IMR-90 (cell line): ENCODE data around the gene ACSL3. TPM values are rescaled to one million over a fixed set of nuclear protein-coding genes. Genes with fewer than 3 reads are reported as not detected.

ENCODE experiments used
- ATAC-seq: fragments of 200-7000 bp; cut with Tn5 transposase; 2 replicates; pipeline ENCODE4 v1.9.1; 2020; ENCODE audit warnings: low read depth, mild to moderate bottlenecking, moderate library complexity
- BruUV-seq: library from RNA; stranded (reverse); fragments of 400-500 nt; replicated peaks from 2 replicates; lab custom pipeline; 2021; lab: Mats Ljungman, UMichigan
- CTCF ChIA-PET: fragments of 300-600 bp; formaldehyde crosslinking; extraction: SDS; loops from one replicate; lab custom pipeline; 2021; ENCODE audit warnings: antibody characterized with exemption; lab: Yijun Ruan, JAX
- POLR2A ChIA-PET: fragments of 300-600 bp; sonication (Branson Sonifier 250); formaldehyde crosslinking; loops from one replicate; lab custom pipeline; 2022; ENCODE audit warnings: antibody characterized with exemption; ENCODE audit not compliant: unreplicated experiment; lab: Charles Lee
- DNase-seq: peaks from one replicate; pipeline ENCODE4 v3.0.0; 2013
- H2AFZ ChIP-seq: replicated peaks from 2 replicates; pipeline ENCODE3; 2013; ENCODE audit warnings: low read length, mild to moderate bottlenecking; ENCODE audit not compliant: poor library complexity
- H2AK5ac ChIP-seq: 2 replicates; pipeline ENCODE4 v1.6.1; 2013; ENCODE audit warnings: low read depth, low read length, inconsistent platforms
- H2AK9ac ChIP-seq: replicated peaks from 2 replicates; pipeline ENCODE3; 2013; ENCODE audit warnings: mild to moderate bottlenecking, low read depth, low read length, moderate library complexity; ENCODE audit not compliant: poor library complexity
- H2BK120ac ChIP-seq: 2 replicates; pipeline ENCODE4 v1.6.1; 2013; ENCODE audit warnings: low read depth, low read length, inconsistent platforms
- H2BK15ac ChIP-seq: 3 replicates; pipeline ENCODE4 v1.6.1; 2013; ENCODE audit warnings: low read depth, low read length, inconsistent platforms
- H2BK20ac ChIP-seq: 2 replicates; pipeline ENCODE4 v1.6.1; 2013; ENCODE audit warnings: low read depth, mild to moderate bottlenecking, inconsistent platforms, low read length, moderate library complexity
- H2BK5ac ChIP-seq: 2 replicates; pipeline ENCODE4 v1.6.1; 2013; ENCODE audit warnings: mild to moderate bottlenecking, low read depth, low read length, inconsistent platforms; ENCODE audit not compliant: poor library complexity, severe bottlenecking
- H3K14ac ChIP-seq: replicated peaks from 2 replicates; pipeline ENCODE4 v1.6.1; 2013; ENCODE audit warnings: low read depth, low read length, inconsistent platforms
- H3K18ac ChIP-seq: 2 replicates; pipeline ENCODE4 v1.6.1; 2013; ENCODE audit warnings: low read depth, low read length, control low read depth
- H3K23ac ChIP-seq: 2 replicates; pipeline ENCODE4 v1.6.1; 2013; ENCODE audit warnings: low read depth, low read length, inconsistent platforms
- H3K27ac ChIP-seq: 2 replicates; pipeline ENCODE4 v1.5.1; 2013; ENCODE audit warnings: mild to moderate bottlenecking, control low read depth, low read length; ENCODE audit not compliant: insufficient read depth
- H3K27me3 ChIP-seq: 2 replicates; pipeline ENCODE4 v1.6.1; 2013; ENCODE audit warnings: low read length; ENCODE audit not compliant: control insufficient read depth, insufficient read depth
- H3K36me3 ChIP-seq: 2 replicates; pipeline ENCODE4 v1.6.1; 2013; ENCODE audit warnings: low read length, mixed read lengths; ENCODE audit not compliant: control insufficient read depth, insufficient read depth
- H3K4ac ChIP-seq: 2 replicates; pipeline ENCODE4 v1.6.1; 2013; ENCODE audit warnings: low read depth, low read length, inconsistent platforms
- H3K4me1 ChIP-seq: 2 replicates; pipeline ENCODE4 v1.6.1; 2013; ENCODE audit warnings: low read length, mixed read lengths; ENCODE audit not compliant: control insufficient read depth, insufficient read depth
- H3K4me2 ChIP-seq: 2 replicates; pipeline ENCODE4 v1.6.1; 2013; ENCODE audit warnings: low read depth, mild to moderate bottlenecking, control low read depth, low read length, moderate library complexity
- H3K4me3 ChIP-seq: 2 replicates; pipeline ENCODE4 v1.5.1; 2013; ENCODE audit warnings: low read depth, mild to moderate bottlenecking, control low read depth, low read length, moderate library complexity; ENCODE audit not compliant: insufficient read depth
- H3K56ac ChIP-seq: 2 replicates; pipeline ENCODE4 v1.6.1; 2013; ENCODE audit warnings: low read length, inconsistent platforms; ENCODE audit not compliant: insufficient read depth; ENCODE audit errors: extremely low read depth
- H3K79me1 ChIP-seq, 2 experiments: 2 replicates each; pipeline ENCODE4 v1.6.1; 2013; ENCODE audit warnings: low read length in 2 of 2, inconsistent platforms in 1 of 2, low read depth in 1 of 2
- H3K9ac ChIP-seq: 2 replicates; pipeline ENCODE4 v1.6.1; 2013; ENCODE audit warnings: low read depth, low read length, control low read depth
- H3K9me1 ChIP-seq: 2 replicates; pipeline ENCODE4 v1.6.1; 2013; ENCODE audit warnings: low read length, inconsistent platforms; ENCODE audit not compliant: insufficient read depth
- H3K9me3 ChIP-seq: 2 replicates; pipeline ENCODE4 v1.6.1; 2013; ENCODE audit warnings: low read length; ENCODE audit not compliant: control insufficient read depth, insufficient read depth
- H4K20me1 ChIP-seq: 2 replicates; pipeline ENCODE4 v1.6.1; 2013; ENCODE audit warnings: low read length, inconsistent platforms; ENCODE audit not compliant: insufficient read depth
- H4K5ac ChIP-seq: 2 replicates; pipeline ENCODE4 v1.6.1; 2013; ENCODE audit warnings: mild to moderate bottlenecking, low read depth, low read length, control low read depth
- H4K8ac ChIP-seq, 2 experiments: 2 replicates each; pipeline ENCODE4 v1.6.1; 2013; ENCODE audit warnings: low read depth in 2 of 2, low read length in 2 of 2, control low read depth in 1 of 2, inconsistent platforms in 1 of 2
- H4K91ac ChIP-seq: 2 replicates; pipeline ENCODE4 v1.6.1; 2013; ENCODE audit warnings: low read depth, low read length, inconsistent platforms; ENCODE audit not compliant: insufficient read depth
- CTCF ChIP-seq: conservative IDR thresholded peaks from 2 replicates; pipeline ENCODE4 v1.5.1; 2012; ENCODE audit warnings: mild to moderate bottlenecking, low read depth, low read length, improper control_type of control experiment
- MAFK ChIP-seq: IDR thresholded peaks from 2 replicates; pipeline ENCODE4 v1.6.1; 2012; ENCODE audit warnings: low read depth, low read length, improper control_type of control experiment
- WGBS, 2 experiments: methylation state at CpG; one replicate each; pipeline versions ENCODE4 v1.1.5 to v1.1.7; 2013; ENCODE audit warnings: missing lambda C conversion rate in 2 of 2; ENCODE audit not compliant: insufficient read length in 1 of 2; ENCODE audit errors: extremely low coverage in 2 of 2; 5-methylcytosine and 5-hydroxymethylcytosine counted together
- dilution Hi-C: fragments of 300-500 bp; cut with HindIII; formaldehyde crosslinking; loops from one replicate; pipeline ENCODE4 v1.14.3; 2018; ENCODE audit warnings: low sequenced_read_pairs; ENCODE audit not compliant: unreplicated experiment
- in situ Hi-C: fragments of 300-500 bp; cut with MboI; formaldehyde crosslinking; loops from 3 replicates; pipeline ENCODE4 v1.14.3; 2019; ENCODE audit warnings: low sequenced_read_pairs, inconsistent platforms, mixed read lengths
- intact Hi-C: fragments of 100-400 bp; cut with micrococcal nuclease; formaldehyde crosslinking; loops from 2 replicates; pipeline ENCODE4 v1.10.0; 2022
- polyA plus RNA-seq, 3 experiments: library from polyadenylated mRNA; depleted of rRNA; stranded (reverse); fragments of >200 nt; gene quantifications; 2 replicates each; pipeline ENCODE4 v1.2.3, GENCODE V29; 2012; ENCODE audit warnings: low replicate concordance in 1 of 3
- total RNA-seq: library from RNA; depleted of rRNA; stranded (reverse); fragments of >200 nt; gene quantifications from 2 replicates; pipeline ENCODE4 v1.2.3, GENCODE V29; 2012

ACSL3 gene
- total and polyA plus RNA-seq, 2 of the 4 experiments (the other 2 are of a cell fraction) = 31.0 to 84.2 TPM

GRCh38 chr2:222877556-222878300, 16.9 kb downstream of the ACSL3 start:
- H2AK9ac ChIP-seq = no peak overlapping the region
- H2BK5ac ChIP-seq = no peak overlapping the region
- no peak overlapping the region for H3K14ac ChIP-seq
- H3K9ac ChIP-seq = no peak overlapping the region
- no peak overlapping the region for H3K18ac ChIP-seq
- dilution Hi-C loops (no loop called here), intact Hi-C loops (loop anchor here (2.0 kb wide), 1 partner anchor 13 kb away; no protein-coding TSS in a partner anchor), in situ Hi-C loops (no loop called here)
- no peak overlapping the region for H4K91ac ChIP-seq
- H4K8ac ChIP-seq = no peak overlapping the region
- TF ChIP-seq MAFK = peak; percentile 48
- no peak for TF ChIP-seq CTCF
- H2BK15ac ChIP-seq = no peak overlapping the region
- H3K23ac ChIP-seq = no peak overlapping the region
- H3K36me3 ChIP-seq = no peaks in the 10 kb centered on the region
- no peak overlapping the region for H3K4me3 ChIP-seq
- ChIA-PET POLR2A (no interaction called here), CTCF (interaction anchor here (0.9 kb wide), 1 partner anchor 81 kb away, joined by 3 read pairs; no protein-coding TSS in a partner anchor)
- no peak for DNase-seq
- no peaks in the 10 kb centered on the region for H3K9me3 ChIP-seq
- H3K27ac ChIP-seq = no peak overlapping the region
- no peak overlapping the region for H2AFZ ChIP-seq
- no peak overlapping the region for H4K5ac ChIP-seq
- H3K4me1 ChIP-seq = peaks cover 5% of the 10 kb centered on the region
- H3K27me3 ChIP-seq = no peaks in the 10 kb centered on the region
- no peak overlapping the region for H3K4ac ChIP-seq
- WGBS, 2 experiments = no CpG with 5 or more reads among the region's 2 CpGs
- ATAC-seq = no peak
- no peak overlapping the region for H2AK5ac ChIP-seq
- BruUV-seq = no TSS peak
- peaks cover 18 to 63% of the 10 kb centered on the region in 2 experiments; a peak in 3 of 4 replicates for H3K79me1 ChIP-seq
- H3K4me2 ChIP-seq = no peak overlapping the region
- H4K20me1 ChIP-seq = peaks cover 70% of the 10 kb centered on the region
- H2BK120ac ChIP-seq = no peak overlapping the region
- no peak overlapping the region for H2BK20ac ChIP-seq
- no peak overlapping the region for H3K56ac ChIP-seq
- peaks cover 8% of the 10 kb centered on the region for H3K9me1 ChIP-seq
